T-cell (primary cell): ENCODE measurements around the gene CTRB2. TPM values are rescaled to one million over a fixed set of nuclear protein-coding genes. Genes with fewer than 3 reads are reported as not detected.
"Not testable (repeated sequence)": the region's sequence is repeated elsewhere in the genome, so short reads cannot be mapped to it uniquely, and the experiment has no call there.

ENCODE experiments used
- ATAC-seq, 4 experiments: fragments of 200-7000 bp in 3 of 4; fragments of 150-1000 bp in 1 of 4; cut with Tn5 transposase; replicated peaks in 1 of 4; 1 replicate in 3 of 4; 2 replicates in 1 of 4; pipeline ENCODE4 v1.10.0; 2021; ENCODE audit warnings: moderate library complexity in 3 of 4, mild to moderate bottlenecking in 2 of 4, moderate number of reproducible peaks in 1 of 4
- CTCF ChIA-PET, 2 donors: fragments of 300-600 bp; sonication (Branson Sonifier 250); formaldehyde crosslinking; loops; one replicate each; lab custom pipeline; 2022; ENCODE audit warnings: antibody characterized with exemption in 2 of 2; lab: Charles Lee
- POLR2A ChIA-PET, 2 donors: fragments of 300-600 bp; sonication (Branson Sonifier 250); formaldehyde crosslinking; loops; one replicate each; lab custom pipeline; 2022; ENCODE audit warnings: antibody characterized with exemption in 2 of 2; lab: Charles Lee
- DNase-seq, 35 experiments: peaks; one replicate each; pipeline versions ENCODE4 v3.0.0 to v3.0.0-alpha.2; 2013 to 2023
- H3K27ac ChIP-seq: one replicate; pipeline ENCODE4 v1.5.1; 2013; ENCODE audit warnings: low read length
- H3K27me3 ChIP-seq, 2 experiments: replicated peaks in 1 of 2; 1 replicate in 1 of 2; 2 replicates in 1 of 2; pipeline versions ENCODE4 v1.6.1 to v1.7.0; 2013; ENCODE audit warnings: low read length in 1 of 2, mixed read lengths in 1 of 2; ENCODE audit not compliant: control insufficient read depth in 2 of 2, insufficient read depth in 2 of 2; ENCODE audit errors: extremely low read depth in 1 of 2
- H3K36me3 ChIP-seq, 2 donors: 1 replicate in 1 of 2; 2 replicates in 1 of 2; pipeline versions ENCODE4 v1.6.1 to v1.7.0; 2013; ENCODE audit warnings: low read length in 1 of 2; ENCODE audit not compliant: control insufficient read depth in 2 of 2, insufficient read depth in 1 of 2; ENCODE audit errors: extremely low read depth in 1 of 2
- H3K4me1 ChIP-seq, 2 experiments: 1 replicate in 1 of 2; 2 replicates in 1 of 2; pipeline versions ENCODE4 v1.6.1 to v1.7.0; 2013; ENCODE audit warnings: low read length in 2 of 2, mixed read lengths in 1 of 2; ENCODE audit not compliant: insufficient read depth in 2 of 2, control insufficient read depth in 1 of 2; ENCODE audit errors: extremely low read depth in 1 of 2
- H3K4me3 ChIP-seq, 2 donors: 1 replicate in 1 of 2; 2 replicates in 1 of 2; pipeline versions ENCODE4 v1.5.1 to v1.7.0; 2013; ENCODE audit warnings: mild to moderate bottlenecking in 2 of 2, low read length in 1 of 2, moderate library complexity in 1 of 2; ENCODE audit not compliant: control insufficient read depth in 1 of 2; ENCODE audit errors: extremely low read depth in 1 of 2
- H3K9me3 ChIP-seq: 2 replicates; pipeline ENCODE4 v1.7.0; 2013
- H3K27ac Mint-ChIP-seq, 2 donors: one replicate each; pipeline ENCODE4 v1.8.0; 2020 to 2021; ENCODE audit warnings: mild to moderate bottlenecking in 2 of 2, mixed read lengths in 2 of 2
- H3K27me3 Mint-ChIP-seq, 2 donors: one replicate each; pipeline ENCODE4 v1.8.0; 2021 to 2022; ENCODE audit warnings: mixed read lengths in 2 of 2
- H3K36me3 Mint-ChIP-seq: one replicate; pipeline ENCODE4 v1.8.0; 2021; ENCODE audit warnings: mixed read lengths
- H3K4me1 Mint-ChIP-seq, 3 donors: one replicate each; pipeline ENCODE4 v1.8.0; 2020 to 2022; ENCODE audit warnings: mixed read lengths in 3 of 3, mild to moderate bottlenecking in 1 of 3
- H3K4me3 Mint-ChIP-seq, 3 donors: one replicate each; pipeline ENCODE4 v1.8.0; 2020 to 2022; ENCODE audit warnings: mild to moderate bottlenecking in 3 of 3, mixed read lengths in 3 of 3, moderate library complexity in 3 of 3
- H3K9me3 Mint-ChIP-seq, 3 donors: one replicate each; pipeline ENCODE4 v1.8.0; 2020 to 2022; ENCODE audit warnings: mixed read lengths in 3 of 3
- WGBS: methylation state at CpG from one replicate; pipeline ENCODE4 v1.1.5; 2013; ENCODE audit warnings: missing lambda C conversion rate; ENCODE audit not compliant: insufficient coverage; 5-methylcytosine and 5-hydroxymethylcytosine counted together
- total RNA-seq, 35 experiments: library from RNA in 6 of 35; stranded (reverse) in 6 of 35; fragments of 120-200 nt in 1 of 35; gene quantifications; one replicate each; pipeline versions ENCODE4 v1.2.1 to v1.2.4 and lab custom pipeline; 2013 to 2026

The CTRB2 gene
- total RNA-seq, 5 donors from 2014 or later (not counting 1 experiment from before 2014, with no cell fraction given): 14.4 to 18.7 (median 15.1) TPM; not detected in 2

DNA sequence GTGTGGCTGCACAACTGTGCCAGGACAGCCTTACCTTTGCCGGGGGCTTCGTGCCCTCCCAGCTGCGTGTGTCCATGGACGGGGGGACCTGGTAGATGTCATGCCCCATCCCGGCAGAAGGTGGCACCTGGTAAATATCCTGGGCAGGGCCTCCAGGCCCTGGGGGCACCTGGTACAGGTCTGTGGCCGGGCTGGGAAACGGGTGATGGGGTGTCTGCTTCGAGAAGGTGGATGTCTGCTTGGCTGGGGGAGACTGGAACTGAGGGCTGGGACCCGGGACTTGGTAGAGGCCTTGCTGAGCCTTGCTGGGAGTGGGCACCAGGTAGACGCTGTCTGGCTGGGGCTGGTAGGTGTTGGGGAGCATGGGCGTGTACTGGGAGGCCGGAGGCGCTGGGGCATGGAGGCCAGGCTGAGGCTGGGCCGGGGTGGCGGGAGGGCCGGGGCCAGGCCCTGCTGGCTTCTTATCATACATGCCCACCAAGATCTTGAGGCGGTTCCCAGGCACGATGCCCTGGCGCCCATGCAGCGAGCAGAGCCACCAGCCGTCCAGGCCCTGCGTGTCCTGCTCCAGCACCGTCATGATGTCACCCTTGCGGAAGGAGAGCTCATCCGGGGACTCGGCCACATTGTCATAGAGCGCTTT, 35.6 kb upstream of the CTRB2 start:
- H3K4me1 ChIP-seq, ATAC-seq, H3K9me3 Mint-ChIP-seq, H3K27me3 Mint-ChIP-seq, H3K27ac Mint-ChIP-seq, H3K36me3 ChIP-seq, H3K4me3 ChIP-seq, H3K36me3 Mint-ChIP-seq, H3K4me1 Mint-ChIP-seq, H3K4me3 Mint-ChIP-seq, H3K27ac ChIP-seq, CTCF ChIA-PET, POLR2A ChIA-PET, H3K9me3 ChIP-seq, DNase-seq: not testable (repeated sequence)
- H3K27me3 ChIP-seq: peaks cover 0 to 21% of the 10 kb centered on the region in 2 experiments
- 91% methylated on average over 27 of the region's 27 CpGs for WGBS

DNA sequence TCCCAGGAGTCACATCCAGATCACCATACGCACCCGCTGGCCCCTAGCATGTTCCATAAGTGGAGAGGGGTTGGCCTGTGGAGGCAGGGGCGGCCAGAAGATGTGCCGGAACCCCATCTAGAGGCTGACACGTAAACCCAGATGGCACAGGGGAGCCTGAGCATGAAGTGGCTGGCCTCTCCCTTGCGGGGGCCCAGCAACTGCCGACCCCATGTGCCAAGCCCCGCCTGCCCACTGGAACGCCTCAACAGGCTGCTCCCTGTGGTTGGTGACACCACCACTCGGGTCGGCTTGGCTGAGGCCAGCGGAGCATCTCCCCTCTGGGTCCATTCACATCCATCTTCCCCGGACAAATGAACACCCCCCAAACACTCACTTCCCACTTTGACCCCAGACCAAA, 35.0 kb upstream of the CTRB2 start:
- H3K9me3 ChIP-seq: no peaks in the 10 kb centered on the region
- DNase-seq (no peak), ATAC-seq (no peak)
- H3K27me3 ChIP-seq: peaks cover 0 to 16% of the 10 kb centered on the region in 2 experiments
- WGBS: 87% methylated on average over 6 of the region's 13 CpGs
- H3K9me3 Mint-ChIP-seq: no peaks in the 10 kb centered on the region
- no peak overlapping the region for H3K4me3 Mint-ChIP-seq
- peaks cover 0 to 9% (median 0%) of the 10 kb centered on the region in 3 donors for H3K4me1 Mint-ChIP-seq
- H3K27ac Mint-ChIP-seq: no peak overlapping the region
- H3K36me3 ChIP-seq: no peaks in the 10 kb centered on the region
- H3K27me3 Mint-ChIP-seq: peaks cover 0 to 5% of the 10 kb centered on the region in 2 donors
- no peak overlapping the region for H3K27ac ChIP-seq
- H3K4me3 ChIP-seq: no peak overlapping the region
- H3K4me1 ChIP-seq: no peaks in the 10 kb centered on the region
- POLR2A ChIA-PET: no interaction called here
- CTCF ChIA-PET: no interaction called here
- H3K36me3 Mint-ChIP-seq: no peaks in the 10 kb centered on the region

GRCh38 chr16:75241412-75241811, 34.5 kb upstream of the CTRB2 start:
- H3K27me3 Mint-ChIP-seq: peaks cover 0 to 4% of the 10 kb centered on the region in 2 donors

GRCh38 chr16:75240633-75241032, 33.7 kb upstream of the CTRB2 start:
- CTCF ChIA-PET, H3K36me3 ChIP-seq, ATAC-seq, H3K27me3 Mint-ChIP-seq, H3K36me3 Mint-ChIP-seq, H3K4me1 Mint-ChIP-seq, H3K9me3 Mint-ChIP-seq, H3K4me3 ChIP-seq, H3K27ac Mint-ChIP-seq, H3K4me1 ChIP-seq, H3K4me3 Mint-ChIP-seq, H3K9me3 ChIP-seq, DNase-seq, POLR2A ChIA-PET, H3K27me3 ChIP-seq, H3K27ac ChIP-seq: not testable (repeated sequence)
- 95% methylated on average over 7 of the region's 7 CpGs for WGBS

More at GRCh38 chr16:75241412-75241811, 34.5 kb upstream of the CTRB2 start:
- no peak overlapping the region for H3K27ac ChIP-seq
- Mint-ChIP-seq H3K9me3 (no peaks in the 10 kb centered on the region), H3K4me3 (no peak overlapping the region), H3K4me1 (peaks cover 0 to 9% (median 0%) of the 10 kb centered on the region in 3 donors), H3K27ac (no peak overlapping the region), H3K36me3 (no peaks in the 10 kb centered on the region)
- H3K36me3 ChIP-seq: no peaks in the 10 kb centered on the region
- no peak overlapping the region for H3K4me3 ChIP-seq
- ATAC-seq (no peak), DNase-seq (no peak)
- no peaks in the 10 kb centered on the region for H3K4me1 ChIP-seq
- ChIA-PET POLR2A (no interaction called here), CTCF (no interaction called here)
- WGBS: 68% methylated on average over 6 of the region's 8 CpGs
- H3K9me3 ChIP-seq: no peaks in the 10 kb centered on the region
- peaks cover 0 to 14% of the 10 kb centered on the region in 2 experiments for H3K27me3 ChIP-seq

DNA sequence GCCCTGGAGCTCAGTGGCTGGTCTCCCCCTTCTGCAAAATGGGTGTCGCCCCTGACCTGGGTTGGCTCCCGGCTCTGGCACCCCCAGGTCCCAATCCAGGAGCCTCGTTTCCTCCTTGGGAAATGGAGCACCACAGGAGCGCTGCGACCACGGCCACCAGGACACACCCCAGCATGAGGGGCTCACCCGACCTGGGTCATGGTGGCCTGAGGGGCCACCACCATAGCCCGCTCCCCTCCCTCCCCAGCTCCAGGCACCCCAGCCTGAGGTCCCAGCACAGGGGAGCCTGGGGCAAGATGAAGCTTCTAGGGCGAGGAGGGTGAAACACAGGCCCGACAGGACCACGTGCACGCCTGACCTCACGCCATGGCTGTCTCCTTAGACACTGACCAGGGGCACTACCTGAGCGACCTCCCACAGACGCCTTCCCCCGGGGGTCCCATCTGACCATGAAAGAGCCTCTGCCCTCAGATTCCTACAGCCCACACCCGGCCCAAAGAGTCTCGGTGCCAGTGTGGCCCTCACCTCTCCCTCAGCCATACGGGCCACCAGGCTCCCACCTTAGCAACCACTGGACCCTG, 32.7 kb upstream of the CTRB2 start:
- Histone ChIP-seq H3K27me3 (peaks cover 0 to 2% of the 10 kb centered on the region in 2 experiments), H3K36me3 (no peaks in the 10 kb centered on the region), H3K27ac (no peak overlapping the region), H3K9me3 (no peaks in the 10 kb centered on the region), H3K4me3 (no peak overlapping the region), H3K4me1 (peaks cover 0 to 3% of the 10 kb centered on the region in 2 experiments)
- H3K27me3 Mint-ChIP-seq: peaks cover 0 to 4% of the 10 kb centered on the region in 2 donors
- DNase-seq (no peak), ATAC-seq (no peak)
- H3K4me3 Mint-ChIP-seq: no peak overlapping the region
- H3K4me1 Mint-ChIP-seq: peaks cover 0 to 6% (median 0%) of the 10 kb centered on the region in 3 donors
- H3K36me3 Mint-ChIP-seq: no peaks in the 10 kb centered on the region
- no peaks in the 10 kb centered on the region for H3K9me3 Mint-ChIP-seq
- POLR2A ChIA-PET: no interaction called here
- 86% methylated on average over 17 of the region's 19 CpGs for WGBS
- CTCF ChIA-PET: interaction anchor here in 1 of 2 donors (1.0 kb wide), 1 partner anchor 230 kb away, joined by 10 read pairs; no protein-coding TSS in a partner anchor
- no peak overlapping the region for H3K27ac Mint-ChIP-seq

GRCh38 chr16:75238853-75239541, 32.0 kb upstream of the CTRB2 start:
- Mint-ChIP-seq H3K36me3 (no peaks in the 10 kb centered on the region), H3K27me3 (peaks cover 0 to 4% of the 10 kb centered on the region in 2 donors), H3K27ac (no peak overlapping the region), H3K9me3 (no peaks in the 10 kb centered on the region), H3K4me3 (no peak overlapping the region), H3K4me1 (peaks cover 0 to 2% (median 0%) of the 10 kb centered on the region in 3 donors)
- Histone ChIP-seq H3K36me3 (no peaks in the 10 kb centered on the region), H3K4me3 (no peak overlapping the region), H3K27ac (no peak overlapping the region), H3K9me3 (no peaks in the 10 kb centered on the region), H3K27me3 (peaks cover 0 to 7% of the 10 kb centered on the region in 2 experiments), H3K4me1 (peaks cover 0 to 7% of the 10 kb centered on the region in 2 experiments)
- DNase-seq: no peak
- POLR2A ChIA-PET: no interaction called here
- ATAC-seq: no peak
- CTCF ChIA-PET: interaction anchor here in 1 of 2 donors (1.0 kb wide), 1 partner anchor 230 kb away, joined by 10 read pairs; no protein-coding TSS in a partner anchor
- WGBS: 84% methylated on average over 13 of the region's 16 CpGs
